Fibroblast of upper back skin (primary cell): ENCODE results near the gene CRIP1.
A peak's percentile ranks its signal among the peaks of the same experiment; 100 is the strongest.

Source experiments
- DNase-seq: peaks from one replicate; pipeline ENCODE4 v3.0.0-alpha.2; 2013

CRIP1 gene

GRCh38 chr14:105471297-105471821 is 15.3 kb upstream of the CRIP1 start:
- no peak for DNase-seq

GRCh38 chr14:105471823-105472485 is 14.7 kb upstream of the CRIP1 start:
- DNase-seq, result no peak

DNA sequence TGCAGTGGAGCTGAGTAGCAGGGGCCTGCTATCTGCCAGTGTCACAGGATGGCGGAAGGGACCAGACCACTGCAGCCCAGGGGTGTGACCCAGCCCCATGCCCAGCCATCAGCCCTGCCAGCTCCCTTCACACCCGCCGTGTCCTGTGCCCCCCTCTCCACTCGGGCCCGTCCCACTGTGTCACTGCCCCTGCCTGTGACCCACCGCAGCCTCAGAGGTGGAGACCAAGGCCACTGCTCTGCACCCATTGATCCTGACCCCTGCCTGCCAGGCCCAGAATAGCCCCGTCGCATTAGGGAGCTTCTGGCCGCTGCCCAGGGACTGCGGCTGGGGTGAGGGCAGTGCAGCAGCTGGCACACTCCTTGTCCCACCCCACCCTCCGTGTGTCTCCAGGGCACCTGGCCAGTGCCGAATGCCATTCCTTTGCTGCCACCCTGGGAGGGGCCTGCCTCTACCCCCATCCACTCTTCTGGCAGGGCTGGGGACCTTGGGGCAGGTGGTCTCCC is 14.1 kb upstream of the CRIP1 start:
- DNase-seq, result no peak

GRCh38 chr14:105473033-105473676 is 13.5 kb upstream of the CRIP1 start:
- no peak for DNase-seq

GRCh38 chr14:105473677-105474482 is 12.8 kb upstream of the CRIP1 start:
- peak; percentile 79 for DNase-seq

- DNase-seq, result no peak
Observed at GRCh38 chr14:105474483-105475268, 12.0 kb upstream of the CRIP1 start, which contains the start of gene CRIP2. CRIP2 (plus strand) TSS chr14:105474821; CDS start chr14:105474863, 42 bp downstream.

- DNase-seq, result no peak
Observed at GRCh38 chr14:105475269-105476096, 11.2 kb upstream of the CRIP1 start.

GRCh38 chr14:105476097-105476830 is 10.4 kb upstream of the CRIP1 start:
- DNase-seq, result no peak

GRCh38 chr14:105476831-105477659 is 9.6 kb upstream of the CRIP1 start:
- DNase-seq, result no peak

DNA sequence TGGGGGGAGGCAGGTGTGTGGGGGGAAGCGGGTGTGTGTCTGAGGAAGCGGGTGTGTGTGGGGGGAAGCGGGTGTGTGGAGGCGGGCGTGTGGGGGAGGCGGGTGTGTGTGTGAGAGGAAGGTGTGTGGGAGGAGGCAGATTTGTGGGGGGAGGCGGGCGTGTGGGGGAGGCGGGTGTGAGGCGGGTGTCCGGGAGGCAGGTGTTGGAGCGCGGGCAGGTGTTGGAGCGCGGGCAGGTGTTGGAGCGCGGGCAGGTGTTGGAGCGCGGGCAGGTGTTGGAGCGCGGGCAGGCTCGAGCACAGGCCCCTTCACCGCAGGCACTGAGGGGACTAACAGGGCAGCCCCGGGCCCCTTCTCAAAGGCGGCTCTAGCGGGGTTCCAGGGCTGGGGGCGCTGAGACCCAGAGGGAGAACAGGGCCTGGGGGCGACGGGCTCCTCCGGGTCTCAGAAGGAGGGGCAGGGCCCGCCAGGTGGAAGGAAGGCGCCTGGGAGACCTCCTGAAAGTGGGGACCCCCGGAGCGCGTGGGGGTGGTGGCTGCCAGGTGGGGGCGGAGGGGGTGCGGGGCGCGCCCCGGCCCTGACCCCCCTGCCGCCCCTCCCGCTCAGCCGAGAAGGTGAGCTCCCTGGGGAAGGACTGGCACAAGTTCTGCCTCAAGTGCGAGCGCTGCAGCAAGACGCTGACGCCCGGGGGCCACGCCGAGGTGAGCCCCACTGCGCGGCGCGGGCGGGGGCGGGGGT is 8.9 kb upstream of the CRIP1 start:
- no peak for DNase-seq

DNA sequence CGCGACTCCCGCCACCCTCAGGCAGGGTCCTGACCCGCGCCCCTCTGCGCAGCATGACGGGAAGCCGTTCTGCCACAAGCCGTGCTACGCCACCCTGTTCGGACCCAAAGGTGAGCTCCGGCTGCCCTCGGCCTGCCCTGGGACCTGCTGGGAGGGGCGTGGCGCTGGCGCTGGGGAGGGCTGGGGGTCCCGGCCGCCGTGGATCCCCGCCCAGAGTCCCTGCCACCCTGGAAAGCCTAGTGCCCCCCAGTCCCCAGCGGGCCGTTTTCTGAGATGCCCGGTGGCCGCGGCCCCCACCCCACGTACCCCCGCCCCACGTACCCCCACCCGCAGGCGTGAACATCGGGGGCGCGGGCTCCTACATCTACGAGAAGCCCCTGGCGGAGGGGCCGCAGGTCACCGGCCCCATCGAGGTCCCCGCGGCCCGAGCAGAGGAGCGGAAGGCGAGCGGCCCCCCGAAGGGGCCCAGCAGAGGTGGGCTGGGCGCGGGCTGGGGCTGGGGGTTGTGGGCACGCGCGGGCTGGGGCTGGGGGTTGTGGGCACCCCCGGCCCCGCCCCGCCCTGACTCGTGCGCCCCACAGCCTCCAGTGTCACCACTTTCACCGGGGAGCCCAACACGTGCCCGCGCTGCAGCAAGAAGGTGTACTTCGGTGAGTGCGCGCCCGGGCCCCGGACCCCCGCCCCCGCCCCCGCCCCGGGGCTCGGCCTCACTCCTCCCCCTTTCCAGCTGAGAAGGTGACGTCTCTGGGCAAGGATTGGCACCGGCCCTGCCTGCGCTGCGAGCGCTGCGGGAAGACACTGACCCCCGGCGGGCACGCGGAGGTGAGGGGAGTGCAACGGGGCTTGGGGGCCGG is 8.1 kb upstream of the CRIP1 start:
- no peak for DNase-seq

- no peak for DNase-seq
Observed at GRCh38 chr14:105479431-105480158, 7.1 kb upstream of the CRIP1 start.

DNA sequence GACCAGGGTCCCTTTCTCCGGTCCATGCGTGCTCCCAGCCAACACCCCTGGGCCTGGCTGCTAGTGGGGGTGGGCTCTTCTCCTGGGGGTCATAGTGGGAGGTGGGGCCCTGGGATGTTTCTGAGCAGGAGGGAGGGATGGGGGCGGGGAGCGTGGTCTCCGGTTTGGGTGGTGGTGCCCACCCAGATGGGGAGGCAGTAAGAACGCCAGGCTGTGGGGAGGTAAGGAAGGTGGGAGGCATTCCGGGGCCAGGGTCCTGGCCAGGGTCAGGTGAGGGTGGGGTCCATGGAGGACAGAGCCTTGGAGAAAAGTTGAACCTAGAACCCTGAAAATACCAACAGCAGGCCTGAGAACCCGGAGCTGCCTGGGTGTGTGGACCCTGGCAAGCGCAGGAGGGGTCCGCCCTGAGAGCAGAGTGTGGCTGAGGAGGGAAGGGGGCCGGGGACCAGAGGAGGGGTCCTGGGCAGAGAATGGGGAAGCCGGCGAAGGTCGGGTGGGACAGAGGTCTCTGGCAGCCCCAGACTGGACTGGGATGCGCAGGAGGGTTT is 6.4 kb upstream of the CRIP1 start:
- DNase-seq, result no peak

DNA sequence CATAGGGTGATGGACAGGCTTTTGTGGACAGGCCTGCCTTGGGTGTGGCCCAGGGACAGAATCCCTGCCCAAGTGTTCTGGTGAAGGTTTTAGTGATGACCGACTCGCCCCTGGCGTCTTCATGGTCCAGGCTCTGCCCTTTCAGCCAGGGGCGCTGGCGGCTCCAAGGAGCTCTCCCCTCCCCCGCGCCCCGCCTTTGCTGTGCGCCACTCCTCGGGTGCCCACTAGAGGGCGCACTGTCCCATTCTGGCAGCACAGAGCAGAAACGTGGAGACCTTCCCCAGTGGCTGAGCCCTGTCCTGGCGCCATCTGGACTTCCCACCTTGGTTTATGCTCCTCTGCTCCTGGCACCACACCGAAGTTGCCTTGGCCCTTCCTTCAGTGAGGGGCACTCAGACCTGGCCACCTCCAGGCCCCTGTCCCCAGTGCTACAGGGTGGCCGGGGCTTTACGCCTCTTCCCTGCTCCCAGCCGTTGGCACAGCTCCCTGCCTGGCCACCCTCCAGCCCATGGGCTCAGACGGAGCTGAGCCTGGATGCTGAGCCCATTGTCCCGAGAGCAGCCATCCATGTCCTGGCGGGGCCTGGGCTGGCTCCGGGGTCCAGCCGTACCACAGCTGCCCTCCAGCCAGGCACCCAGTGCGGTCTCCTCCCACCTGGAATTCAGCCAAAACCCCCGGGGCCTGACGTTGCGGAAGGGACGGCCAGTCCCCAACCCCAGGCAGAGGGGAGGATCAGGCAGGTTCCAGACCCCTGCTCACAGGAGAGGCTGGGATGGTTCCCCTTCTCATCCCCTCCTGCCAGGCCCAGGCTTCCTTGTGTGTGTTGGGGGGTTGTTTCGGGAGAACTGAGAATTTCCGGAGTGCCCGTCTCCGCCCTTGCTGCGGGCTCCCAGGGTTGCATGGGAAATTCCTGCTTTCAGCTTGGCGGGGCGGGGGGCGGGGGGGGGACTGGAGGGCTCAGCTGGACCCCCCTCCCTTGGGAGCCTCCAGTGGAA is 5.6 kb upstream of the CRIP1 start:
- peak; percentile 81 for DNase-seq

GRCh38 chr14:105481886-105482457 is 4.7 kb upstream of the CRIP1 start:
- DNase-seq, result peak; percentile 95
